AG20443 (cell line): ENCODE measurements around the gene CAB39.
A peak's percentile ranks its signal among the peaks of the same experiment; 100 is the strongest.
"Not testable (repeated sequence)": the region's sequence is repeated elsewhere in the genome, so short reads cannot be mapped to it uniquely, and the experiment has no call there.

ENCODE experiments used
- DNase-seq: peaks from one replicate; pipeline ENCODE4 v3.0.0; 2012; ENCODE audit warnings: low spot score, mixed read lengths

Gene CAB39

GRCh38 chr2:230684270-230685168, 28.1 kb upstream of the CAB39 start:
- DNase-seq: no peak

GRCh38 chr2:230685178-230685577, 27.5 kb upstream of the CAB39 start:
- DNase-seq: no peak

GRCh38 chr2:230687498-230687897, 25.1 kb upstream of the CAB39 start:
- peak; percentile 40 for DNase-seq

- DNase-seq: no peak
Measured at GRCh38 chr2:230688490-230688889, 24.2 kb upstream of the CAB39 start.

GRCh38 chr2:230690439-230690838, 22.2 kb upstream of the CAB39 start:
- no peak for DNase-seq

GRCh38 chr2:230691005-230691647, 21.5 kb upstream of the CAB39 start:
- DNase-seq: peak; percentile 56

GRCh38 chr2:230692760-230693159, 19.9 kb upstream of the CAB39 start:
- no peak for DNase-seq

- no peak for DNase-seq
Measured at GRCh38 chr2:230693411-230693810, 19.2 kb upstream of the CAB39 start.

GRCh38 chr2:230694241-230694640, 18.4 kb upstream of the CAB39 start:
- DNase-seq: no peak

- DNase-seq: no peak
Measured at GRCh38 chr2:230695551-230695950, 17.1 kb upstream of the CAB39 start.

GRCh38 chr2:230696670-230697069, 16.0 kb upstream of the CAB39 start:
- no peak for DNase-seq

- DNase-seq: no peak
Measured at GRCh38 chr2:230697676-230698075, 15.0 kb upstream of the CAB39 start.

GRCh38 chr2:230698753-230699152, 13.9 kb upstream of the CAB39 start:
- DNase-seq: not testable (repeated sequence)

GRCh38 chr2:230700447-230700846, 12.2 kb upstream of the CAB39 start:
- DNase-seq: no peak

GRCh38 chr2:230701308-230701707, 11.3 kb upstream of the CAB39 start:
- no peak for DNase-seq

GRCh38 chr2:230702457-230702856, 10.2 kb upstream of the CAB39 start:
- DNase-seq: not testable (repeated sequence)

- DNase-seq: no peak
Measured at GRCh38 chr2:230703514-230703913, 9.1 kb upstream of the CAB39 start.

- DNase-seq: no peak
Measured at GRCh38 chr2:230706053-230706521, 6.6 kb upstream of the CAB39 start.

GRCh38 chr2:230706966-230707365, 5.7 kb upstream of the CAB39 start:
- no peak for DNase-seq

- no peak for DNase-seq
Measured at GRCh38 chr2:230708204-230708603, 4.4 kb upstream of the CAB39 start.

- no peak for DNase-seq
Measured at GRCh38 chr2:230711224-230711623, 1.4 kb upstream of the CAB39 start.

- peak; percentile 56 for DNase-seq
Measured at GRCh38 chr2:230713331-230714135, 891 bp downstream of the CAB39 start.

- DNase-seq: peak; percentile 73
Measured at GRCh38 chr2:230714136-230714480, 1.5 kb downstream of the CAB39 start.
